GM19025 (cell line): ENCODE data around the gene NR1H3.
A peak's percentile ranks its signal among the peaks of the same experiment; 100 is the strongest.

ENCODE experiments used
- ATAC-seq: cut with Tn5 transposase; IDR thresholded peaks from one replicate; pipeline ENCODE4 v1.9.1; 2021; ENCODE audit warnings: mild to moderate bottlenecking, low read depth, moderate library complexity; ENCODE audit not compliant: unreplicated experiment

Gene NR1H3

GRCh38 chr11:47269002-47269828, 11.4 kb downstream of the NR1H3 start:
- peak; percentile 41 for ATAC-seq

- peak; percentile 77 for ATAC-seq
Measured at GRCh38 chr11:47269829-47270305, 12.1 kb downstream of the NR1H3 start, which contains the start of gene MADD. Gene MADD, plus strand, starts transcription at chr11:47270133.

- ATAC-seq = no peak
Measured at GRCh38 chr11:47270331-47271271, 12.8 kb downstream of the NR1H3 start.

- ATAC-seq = no peak
Measured at GRCh38 chr11:47271328-47271727, 13.5 kb downstream of the NR1H3 start.

- ATAC-seq = no peak
Measured at GRCh38 chr11:47271961-47272661, 14.3 kb downstream of the NR1H3 start.

- ATAC-seq = no peak
Measured at GRCh38 chr11:47272706-47273105, 14.9 kb downstream of the NR1H3 start.

GRCh38 chr11:47274495-47275235, 16.9 kb downstream of the NR1H3 start:
- ATAC-seq = no peak

- ATAC-seq = no peak
Measured at GRCh38 chr11:47276923-47277322, 19.1 kb downstream of the NR1H3 start.

GRCh38 chr11:47278058-47278457, 20.3 kb downstream of the NR1H3 start:
- ATAC-seq = no peak

- ATAC-seq = no peak
Measured at GRCh38 chr11:47278769-47279168, 21.0 kb downstream of the NR1H3 start.

GRCh38 chr11:47280099-47280498, 22.3 kb downstream of the NR1H3 start:
- no peak for ATAC-seq

- no peak for ATAC-seq
Measured at GRCh38 chr11:47280860-47281259, 23.1 kb downstream of the NR1H3 start.

GRCh38 chr11:47282462-47282861, 24.7 kb downstream of the NR1H3 start:
- ATAC-seq = no peak

GRCh38 chr11:47284151-47284550, 26.4 kb downstream of the NR1H3 start:
- ATAC-seq = no peak

GRCh38 chr11:47285969-47286770, 28.4 kb downstream of the NR1H3 start:
- no peak for ATAC-seq

- ATAC-seq = no peak
Measured at GRCh38 chr11:47288066-47288465, 30.3 kb downstream of the NR1H3 start.

- ATAC-seq = no peak
Measured at GRCh38 chr11:47289856-47290255, 32.1 kb downstream of the NR1H3 start.

GRCh38 chr11:47295385-47295784, 37.6 kb downstream of the NR1H3 start:
- ATAC-seq = no peak

- no peak for ATAC-seq
Measured at GRCh38 chr11:47296045-47296444, 38.2 kb downstream of the NR1H3 start.
